ENCODE results near the gene ANXA8L1.
"Not testable (repeated sequence)": the region's sequence is repeated elsewhere in the genome, so short reads cannot be mapped to it uniquely, and the experiment has no call there.

GRCh38 chr10:46398212-46398886, 22.8 kb downstream of the ANXA8L1 start:
- not testable (repeated sequence) for TF ChIP-seq CTCF (IDR thresholded peaks at IDR 0.05); REST (IDR thresholded peaks at IDR 0.05; ENCODE audit: low read depth, low read length); RFX5 (IDR thresholded peaks at IDR 0.05; ENCODE audit: low read length); YY1 (IDR thresholded peaks at IDR 0.05; ENCODE audit: low read depth); ELF1 (IDR thresholded peaks at IDR 0.05); NRF1 (IDR thresholded peaks at IDR 0.05; ENCODE audit: low read depth, low read length); GATA2 (CRISPR knock-in tag; IDR thresholded peaks at IDR 0.05); POLR2AphosphoS5 (IDR thresholded peaks at IDR 0.05; ENCODE audit: low read depth, low read length); TAF1 (IDR thresholded peaks at IDR 0.05; ENCODE audit: borderline replicate concordance, low read depth, low read length); FOSL2 (IDR thresholded peaks at IDR 0.05; ENCODE audit: borderline replicate concordance, low read depth); USF1 (IDR thresholded peaks at IDR 0.05; ENCODE audit: borderline replicate concordance, low read depth); FOXJ3 (CRISPR knock-in tag; IDR thresholded peaks at IDR 0.05)
